ENCODE measurements around the gene MC1R. TPM values are rescaled to one million over a fixed set of nuclear protein-coding genes. Genes with fewer than 3 reads are reported as not detected.

The MC1R gene
- total and polyA plus RNA-seq, 4 donors, result 0.19 to 3.3 (median 0.30) TPM

DNA sequence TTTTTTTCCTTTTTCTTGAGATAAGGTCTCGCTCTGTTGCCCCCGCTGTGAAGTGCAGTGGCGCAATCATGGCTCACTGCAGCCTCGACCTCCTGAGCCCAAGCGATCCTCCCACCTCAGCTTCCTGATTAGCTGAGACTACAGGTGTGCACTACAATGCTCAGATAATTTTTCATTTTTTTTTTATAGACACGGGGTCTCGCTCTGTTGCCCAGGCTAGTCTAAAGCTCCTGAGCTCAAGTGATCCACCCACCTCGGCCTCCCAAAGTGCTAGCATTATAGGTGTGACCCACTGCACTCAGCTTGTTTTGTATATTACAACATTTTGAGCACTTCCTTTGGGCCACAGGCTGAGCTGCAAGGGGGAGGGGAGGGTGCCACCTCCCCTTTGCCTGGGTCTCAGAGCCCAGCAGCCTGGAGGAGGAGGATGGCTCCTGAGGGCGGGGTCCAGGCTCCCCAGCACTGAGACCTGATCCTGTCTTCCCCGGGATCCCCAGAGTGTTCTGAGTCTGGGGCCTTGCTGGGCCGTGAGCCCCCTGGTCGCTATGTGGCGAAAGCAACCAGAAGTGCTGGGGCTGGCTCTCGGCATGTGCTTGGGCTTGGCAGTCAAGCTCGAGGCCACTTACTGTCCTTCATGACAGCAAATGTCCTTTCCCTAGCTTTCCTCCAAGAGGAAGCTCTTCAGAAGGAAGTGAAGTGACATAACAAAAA, 38.0 kb downstream of the MC1R start:
- H3K36me3 ChIP-seq (ENCODE audit: control insufficient read depth in 4 of 4, insufficient read depth in 3 of 4, low read depth in 1 of 4, low read length in 3 of 4), result peaks cover 2 to 34% (median 3%) of the 10 kb centered on the region in 4 donors
- 90% methylated on average over 15 of the region's 15 CpGs for WGBS
- H3K27ac ChIP-seq (ENCODE audit: low read depth in 1 of 2, low read length in 2 of 2), result no peak overlapping the region
- no peak for TF ChIP-seq FOXA2 (IDR thresholded peaks at IDR 0.05)
- TF ChIP-seq NR2F2 (IDR thresholded peaks at IDR 0.05), result no peak
- no peak overlapping the region for H3K9ac ChIP-seq (ENCODE audit: low read depth in 1 of 2, low read length in 2 of 2)
- no peak overlapping the region for H3K4me3 ChIP-seq (ENCODE audit: low read depth in 1 of 3, low read length in 3 of 3)
- H3K27me3 ChIP-seq (ENCODE audit: control insufficient read depth in 4 of 4, insufficient read depth in 4 of 4, low read length in 3 of 4), result no peaks in the 10 kb centered on the region
- H3K4me1 ChIP-seq (ENCODE audit: control insufficient read depth in 4 of 4, insufficient read depth in 4 of 4, low read length in 3 of 4), result no peaks in the 10 kb centered on the region
- DNase-seq (ENCODE audit: low spot score), result no peak
- no peaks in the 10 kb centered on the region for H3K9me3 ChIP-seq (ENCODE audit: control insufficient read depth in 4 of 4, low read length in 3 of 4)

DNA sequence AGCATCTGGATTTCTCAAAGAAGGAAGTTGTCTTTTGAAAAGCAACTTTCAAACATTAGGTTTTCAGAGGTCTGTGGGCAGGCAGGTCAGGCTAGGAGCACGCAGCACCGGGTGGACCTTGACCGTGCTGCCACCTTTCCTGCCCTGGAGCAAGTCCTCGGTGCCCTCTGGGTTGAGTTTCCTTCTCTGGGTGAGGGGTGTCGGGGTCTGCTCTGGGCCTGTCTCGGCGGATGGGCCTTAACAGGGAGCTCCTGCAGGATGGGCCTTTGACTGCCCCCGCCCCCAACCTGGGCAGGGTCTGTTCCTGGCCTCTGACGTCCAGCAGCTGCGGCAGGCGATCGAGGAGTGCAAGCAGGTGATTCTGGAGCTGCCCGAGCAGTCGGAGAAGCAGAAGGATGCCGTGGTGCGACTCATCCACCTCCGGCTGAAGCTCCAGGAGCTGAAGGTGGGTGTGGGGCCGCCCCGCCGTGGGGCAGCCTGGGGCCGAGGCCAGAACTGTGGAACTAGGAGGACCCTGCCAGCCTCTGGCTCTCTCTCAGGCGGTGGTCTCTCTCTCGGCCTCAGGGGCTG, 38.6 kb downstream of the MC1R start:
- H3K4me3 ChIP-seq (ENCODE audit: low read depth in 1 of 3, low read length in 3 of 3), result no peak overlapping the region
- no peaks in the 10 kb centered on the region for H3K4me1 ChIP-seq (ENCODE audit: control insufficient read depth in 4 of 4, insufficient read depth in 4 of 4, low read length in 3 of 4)
- H3K9ac ChIP-seq (ENCODE audit: low read depth in 1 of 2, low read length in 2 of 2), result no peak overlapping the region
- H3K36me3 ChIP-seq (ENCODE audit: control insufficient read depth in 4 of 4, insufficient read depth in 3 of 4, low read depth in 1 of 4, low read length in 3 of 4), result peaks cover 2 to 34% (median 3%) of the 10 kb centered on the region in 4 donors
- H3K27ac ChIP-seq (ENCODE audit: low read depth in 1 of 2, low read length in 2 of 2), result no peak overlapping the region
- no peak for DNase-seq (ENCODE audit: low spot score)
- H3K9me3 ChIP-seq (ENCODE audit: control insufficient read depth in 4 of 4, low read length in 3 of 4), result no peaks in the 10 kb centered on the region
- WGBS, result 93% methylated on average over 23 of the region's 23 CpGs
- no peaks in the 10 kb centered on the region for H3K27me3 ChIP-seq (ENCODE audit: control insufficient read depth in 4 of 4, insufficient read depth in 4 of 4, low read length in 3 of 4)
- no peak for TF ChIP-seq GABPA (IDR thresholded peaks at IDR 0.05 in 1 of 2, conservative IDR thresholded peaks at IDR 0.05 in 1 of 2)
- no peak for TF ChIP-seq FOXA2 (IDR thresholded peaks at IDR 0.05)
- TF ChIP-seq FOXA1 (IDR thresholded peaks at IDR 0.05), result no peak
- TF ChIP-seq HNF4G (IDR thresholded peaks at IDR 0.05), result no peak
- no peak for TF ChIP-seq YY1 (IDR thresholded peaks at IDR 0.05)
- no peak for TF ChIP-seq JUND (IDR thresholded peaks at IDR 0.05)
- TF ChIP-seq REST (IDR thresholded peaks at IDR 0.05), result no peak
- TF ChIP-seq, protein P1, sequence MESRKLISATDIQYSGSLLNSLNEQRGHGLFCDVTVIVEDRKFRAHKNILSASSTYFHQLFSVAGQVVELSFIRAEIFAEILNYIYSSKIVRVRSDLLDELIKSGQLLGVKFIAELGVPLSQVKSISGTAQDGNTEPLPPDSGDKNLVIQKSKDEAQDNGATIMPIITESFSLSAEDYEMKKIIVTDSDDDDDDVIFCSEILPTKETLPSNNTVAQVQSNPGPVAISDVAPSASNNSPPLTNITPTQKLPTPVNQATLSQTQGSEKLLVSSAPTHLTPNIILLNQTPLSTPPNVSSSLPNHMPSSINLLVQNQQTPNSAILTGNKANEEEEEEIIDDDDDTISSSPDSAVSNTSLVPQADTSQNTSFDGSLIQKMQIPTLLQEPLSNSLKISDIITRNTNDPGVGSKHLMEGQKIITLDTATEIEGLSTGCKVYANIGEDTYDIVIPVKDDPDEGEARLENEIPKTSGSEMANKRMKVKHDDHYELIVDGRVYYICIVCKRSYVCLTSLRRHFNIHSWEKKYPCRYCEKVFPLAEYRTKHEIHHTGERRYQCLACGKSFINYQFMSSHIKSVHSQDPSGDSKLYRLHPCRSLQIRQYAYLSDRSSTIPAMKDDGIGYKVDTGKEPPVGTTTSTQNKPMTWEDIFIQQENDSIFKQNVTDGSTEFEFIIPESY (IDR thresholded peaks at IDR 0.05), result no peak
- no peak for TF ChIP-seq EGR1 (IDR thresholded peaks at IDR 0.05; ENCODE audit: low read depth in 2 of 2)
- TF ChIP-seq NR2F2 (IDR thresholded peaks at IDR 0.05), result no peak
- TF ChIP-seq RXRA (IDR thresholded peaks at IDR 0.05), result no peak

GRCh38 chr16:89958068-89958467, 39.4 kb downstream of the MC1R start:
- TF ChIP-seq RAD21 (IDR thresholded peaks at IDR 0.05), result no peak
- TF ChIP-seq NR2F2 (IDR thresholded peaks at IDR 0.05), result no peak
- no peak for TF ChIP-seq FOXA2 (IDR thresholded peaks at IDR 0.05)
- no peak for TF ChIP-seq SP1 (IDR thresholded peaks at IDR 0.05)
- TF ChIP-seq GABPA (IDR thresholded peaks at IDR 0.05 in 1 of 2, conservative IDR thresholded peaks at IDR 0.05 in 1 of 2), result no peak
- TF ChIP-seq JUND (IDR thresholded peaks at IDR 0.05), result no peak
- TF ChIP-seq ATF3 (IDR thresholded peaks at IDR 0.05), result no peak
- TF ChIP-seq HNF4A (conservative IDR thresholded peaks at IDR 0.05), result no peak
- TF ChIP-seq RXRA (IDR thresholded peaks at IDR 0.05), result no peak
- no peaks in the 10 kb centered on the region for H3K9me3 ChIP-seq (ENCODE audit: control insufficient read depth in 4 of 4, low read length in 3 of 4)
- no peaks in the 10 kb centered on the region for H3K27me3 ChIP-seq (ENCODE audit: control insufficient read depth in 4 of 4, insufficient read depth in 4 of 4, low read length in 3 of 4)
- DNase-seq (ENCODE audit: low spot score), result no peak
- 94% methylated on average over 7 of the region's 7 CpGs for WGBS
- no peaks in the 10 kb centered on the region for H3K4me1 ChIP-seq (ENCODE audit: control insufficient read depth in 4 of 4, insufficient read depth in 4 of 4, low read length in 3 of 4)
- H3K4me3 ChIP-seq (ENCODE audit: low read depth in 1 of 3, low read length in 3 of 3), result no peak overlapping the region
- no peak overlapping the region for H3K27ac ChIP-seq (ENCODE audit: low read depth in 1 of 2, low read length in 2 of 2)
- H3K9ac ChIP-seq (ENCODE audit: low read depth in 1 of 2, low read length in 2 of 2), result no peak overlapping the region
- H3K36me3 ChIP-seq (ENCODE audit: control insufficient read depth in 4 of 4, insufficient read depth in 3 of 4, low read depth in 1 of 4, low read length in 3 of 4), result peaks cover 2 to 34% (median 3%) of the 10 kb centered on the region in 4 donors
